ENCODE data around the gene INHBC. TPM values are rescaled to one million over a fixed set of nuclear protein-coding genes. Genes with fewer than 3 reads are reported as not detected.

INHBC gene
- total RNA-seq, 2 experiments from 2014 or later: 0.20 to 0.33 TPM

- no peak for TF ChIP-seq CTCF (IDR thresholded peaks at IDR 0.05)
- Histone ChIP-seq H3K9me3 (ENCODE audit: control insufficient read depth in 1 of 2, insufficient read depth in 1 of 2, low read length in 2 of 2) (no peaks in the 10 kb centered on the region), H3K4me3 (ENCODE audit: low read length) (no peak overlapping the region), H3K27me3 (ENCODE audit: control insufficient read depth in 1 of 2, insufficient read depth in 2 of 2, low read length in 2 of 2) (no peaks in the 10 kb centered on the region), H3K36me3 (ENCODE audit: insufficient read depth, low read length) (peaks cover 26% of the 10 kb centered on the region), H3K27ac (ENCODE audit: low read depth in 1 of 2, low read length in 2 of 2) (no peak overlapping the region), H3K4me1 (ENCODE audit: insufficient read depth, low read length) (no peaks in the 10 kb centered on the region)
- Mint-ChIP-seq H3K9me3 (no peaks in the 10 kb centered on the region), H3K4me3 (no peak overlapping the region), H3K36me3 (ENCODE audit: low read depth) (peaks cover 71% of the 10 kb centered on the region), H3K27me3 (no peaks in the 10 kb centered on the region), H3K4me1 (ENCODE audit: low read depth) (peaks cover 15% of the 10 kb centered on the region), H3K27ac (no peak overlapping the region)
- CTCF ChIA-PET: no interaction called here
- DNase-seq (no peak), ATAC-seq (ENCODE audit: poor library complexity) (no peak)
- POLR2A ChIA-PET: no interaction called here
- intact Hi-C loops (cut with DNase I, micrococcal nuclease): no loop called here
Measured at GRCh38 chr12:57388425-57388824, 46.2 kb upstream of the INHBC start.

- H3K36me3 ChIP-seq (ENCODE audit: insufficient read depth, low read length): peaks cover 32% of the 10 kb centered on the region
- no peak for TF ChIP-seq CTCF (IDR thresholded peaks at IDR 0.05)
- H3K4me1 ChIP-seq (ENCODE audit: insufficient read depth, low read length): no peaks in the 10 kb centered on the region
- DNase-seq: no peak
- H3K9me3 ChIP-seq (ENCODE audit: control insufficient read depth in 1 of 2, insufficient read depth in 1 of 2, low read length in 2 of 2): no peaks in the 10 kb centered on the region
- H3K27me3 Mint-ChIP-seq: no peaks in the 10 kb centered on the region
- H3K4me3 ChIP-seq (ENCODE audit: low read length): no peak overlapping the region
- no peaks in the 10 kb centered on the region for H3K27me3 ChIP-seq (ENCODE audit: control insufficient read depth in 1 of 2, insufficient read depth in 2 of 2, low read length in 2 of 2)
- no peak for ATAC-seq (ENCODE audit: poor library complexity)
- no peaks in the 10 kb centered on the region for H3K9me3 Mint-ChIP-seq
- no peak overlapping the region for H3K27ac ChIP-seq (ENCODE audit: low read depth in 1 of 2, low read length in 2 of 2)
- H3K4me1 Mint-ChIP-seq (ENCODE audit: low read depth): peaks cover 18% of the 10 kb centered on the region
- peaks cover 72% of the 10 kb centered on the region for H3K36me3 Mint-ChIP-seq (ENCODE audit: low read depth)
- intact Hi-C loops (cut with DNase I, micrococcal nuclease): no loop called here
- H3K4me3 Mint-ChIP-seq: no peak overlapping the region
- H3K27ac Mint-ChIP-seq: no peak overlapping the region
- POLR2A ChIA-PET: no interaction called here
- CTCF ChIA-PET: no interaction called here
Measured at GRCh38 chr12:57389033-57389432, 45.6 kb upstream of the INHBC start.

GRCh38 chr12:57390174-57390573 is 44.4 kb upstream of the INHBC start:
- no peaks in the 10 kb centered on the region for H3K9me3 ChIP-seq (ENCODE audit: control insufficient read depth in 1 of 2, insufficient read depth in 1 of 2, low read length in 2 of 2)
- H3K27ac ChIP-seq (ENCODE audit: low read depth in 1 of 2, low read length in 2 of 2): no peak overlapping the region
- ChIA-PET POLR2A (interaction anchor here (0.7 kb wide), 2 partner anchors 11 to 313 kb away, joined by 3 read pairs; no protein-coding TSS in a partner anchor), CTCF (interaction anchor here (0.5 kb wide), 1 partner anchor 23 kb away, joined by 3 read pairs; no protein-coding TSS in a partner anchor)
- H3K4me1 ChIP-seq (ENCODE audit: insufficient read depth, low read length): no peaks in the 10 kb centered on the region
- no peak for DNase-seq
- TF ChIP-seq CTCF (IDR thresholded peaks at IDR 0.05): no peak
- Mint-ChIP-seq H3K27me3 (no peaks in the 10 kb centered on the region), H3K9me3 (no peaks in the 10 kb centered on the region), H3K4me1 (ENCODE audit: low read depth) (peaks cover 18% of the 10 kb centered on the region), H3K27ac (no peak overlapping the region), H3K36me3 (ENCODE audit: low read depth) (peaks cover 76% of the 10 kb centered on the region), H3K4me3 (no peak overlapping the region)
- H3K36me3 ChIP-seq (ENCODE audit: insufficient read depth, low read length): peaks cover 37% of the 10 kb centered on the region
- no peak overlapping the region for H3K4me3 ChIP-seq (ENCODE audit: low read length)
- intact Hi-C loops (cut with DNase I, micrococcal nuclease): no loop called here
- no peaks in the 10 kb centered on the region for H3K27me3 ChIP-seq (ENCODE audit: control insufficient read depth in 1 of 2, insufficient read depth in 2 of 2, low read length in 2 of 2)
- no peak for ATAC-seq (ENCODE audit: poor library complexity)
